Measurements from ENCODE around the gene CEBPE. TPM values are rescaled to one million over a fixed set of nuclear protein-coding genes. Genes with fewer than 3 reads are reported as not detected.

Gene CEBPE
- total and polyA plus RNA-seq, 2 donors: 0.87 to 2.5 TPM

DNA sequence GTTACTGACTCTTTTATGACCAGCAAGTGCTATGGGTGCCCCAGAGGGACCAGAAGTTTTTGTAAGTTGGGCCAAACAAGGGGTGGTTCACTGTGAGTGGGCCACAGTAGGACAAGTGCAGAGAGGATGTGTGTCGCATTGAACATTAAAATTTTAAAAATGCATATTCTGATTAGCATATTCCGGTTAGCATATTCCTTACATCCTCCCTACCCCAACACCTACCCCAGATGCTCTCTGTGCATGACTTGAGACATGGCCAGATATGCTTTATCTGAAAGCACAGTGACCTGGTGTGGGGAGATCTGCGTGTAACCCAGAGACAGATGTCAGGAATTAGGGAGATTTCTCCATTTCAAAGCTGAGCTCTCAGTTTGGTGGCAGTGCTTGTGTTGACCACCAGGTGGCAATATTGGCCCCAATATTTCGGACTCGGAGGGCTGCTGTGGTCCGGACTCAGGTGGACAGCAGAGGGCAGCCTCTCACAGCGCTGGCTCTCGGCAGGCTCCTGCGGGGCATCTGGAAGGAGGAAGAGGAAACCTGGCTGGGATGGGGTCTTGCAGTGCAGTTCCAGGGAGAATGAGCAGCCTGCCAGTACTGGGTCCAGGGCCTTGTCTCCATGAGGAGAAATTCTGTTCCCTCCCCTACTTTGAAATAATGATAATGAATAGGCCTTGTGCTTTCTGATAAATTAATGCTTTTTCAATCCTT is 1.6 kb upstream of the CEBPE start:
- Histone ChIP-seq H3K9me3 (ENCODE audit: control insufficient read depth in 2 of 2, insufficient read depth in 1 of 2, low read length in 1 of 2) (no peaks in the 10 kb centered on the region), H3K4me3 (ENCODE audit: low read length in 2 of 2) (no peak overlapping the region), H3K4me1 (ENCODE audit: control insufficient read depth in 2 of 2, insufficient read depth in 2 of 2, low read length in 2 of 2) (peaks cover 9 to 38% of the 10 kb centered on the region in 2 donors), H3K36me3 (ENCODE audit: control insufficient read depth in 2 of 2, insufficient read depth in 2 of 2, low read length in 1 of 2) (no peaks in the 10 kb centered on the region), H3K27ac (ENCODE audit: low read depth in 1 of 2, low read length in 1 of 2) (peak overlapping the region; percentile 84 to 94), H3K27me3 (ENCODE audit: control insufficient read depth in 2 of 2, insufficient read depth in 1 of 2, low read length in 1 of 2) (peaks cover 0 to 1% of the 10 kb centered on the region in 2 donors)
- WGBS: 21% methylated on average over 9 of the region's 9 CpGs
- DNase-seq (ENCODE audit: low read depth in 6 of 9, low spot score in 9 of 9): peak in 8 of 9 donors; percentile 44 to 87 (median 74)

GRCh38 chr14:23119363-23120327 is 590 bp upstream of the CEBPE start:
- Histone ChIP-seq H3K27me3 (ENCODE audit: control insufficient read depth in 2 of 2, insufficient read depth in 1 of 2, low read length in 1 of 2) (peaks cover 0 to 3% of the 10 kb centered on the region in 2 donors), H3K36me3 (ENCODE audit: control insufficient read depth in 2 of 2, insufficient read depth in 2 of 2, low read length in 1 of 2) (no peaks in the 10 kb centered on the region), H3K9me3 (ENCODE audit: control insufficient read depth in 2 of 2, insufficient read depth in 1 of 2, low read length in 1 of 2) (no peaks in the 10 kb centered on the region), H3K4me1 (ENCODE audit: control insufficient read depth in 2 of 2, insufficient read depth in 2 of 2, low read length in 2 of 2) (peaks cover 9 to 38% of the 10 kb centered on the region in 2 donors), H3K4me3 (ENCODE audit: low read length in 2 of 2) (peak overlapping the region in 1 of 2 donors; percentile 15), H3K27ac (ENCODE audit: low read depth in 1 of 2, low read length in 1 of 2) (peak overlapping the region; percentile 84 to 94)
- DNase-seq (ENCODE audit: low read depth in 6 of 9, low spot score in 9 of 9): peak in 8 of 9 donors; percentile 33 to 85 (median 58)
- 54% methylated on average over 16 of the region's 16 CpGs for WGBS

DNA sequence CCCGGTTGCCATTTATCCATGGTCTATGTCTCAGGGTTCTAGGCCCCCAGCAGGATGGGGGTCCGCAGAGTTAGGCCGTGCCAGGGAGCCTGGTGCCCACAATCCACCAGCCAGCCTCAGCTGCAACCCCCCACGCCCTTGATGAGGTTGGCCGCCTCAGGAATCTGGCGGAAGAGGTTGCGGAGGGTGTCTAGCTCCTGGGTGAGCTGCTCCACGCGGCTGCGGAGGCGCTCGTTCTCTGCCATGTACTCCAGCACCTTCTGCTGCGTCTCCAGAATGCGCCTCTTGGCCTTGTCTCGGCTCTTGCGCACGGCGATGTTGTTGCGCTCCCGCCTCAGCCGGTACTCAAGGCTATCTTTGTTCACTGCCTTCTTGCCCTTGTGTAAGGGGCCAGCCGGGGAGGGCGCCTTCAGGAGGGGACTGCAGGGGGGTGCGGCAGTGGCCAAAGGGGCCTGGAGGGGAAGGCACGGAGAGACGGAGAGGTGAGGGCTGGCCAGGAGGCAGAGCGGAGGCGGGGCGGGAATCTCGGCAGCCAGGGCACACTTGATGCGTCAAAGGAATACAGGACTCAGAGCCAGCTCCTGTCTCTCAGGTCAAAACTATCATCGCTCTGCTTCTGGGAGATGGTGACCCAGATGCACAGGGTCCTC is 1.6 kb downstream of the CEBPE start:
- H3K27ac ChIP-seq (ENCODE audit: low read depth in 1 of 2, low read length in 1 of 2): no peak overlapping the region
- H3K4me3 ChIP-seq (ENCODE audit: low read length in 2 of 2): no peak overlapping the region
- H3K9me3 ChIP-seq (ENCODE audit: control insufficient read depth in 2 of 2, insufficient read depth in 1 of 2, low read length in 1 of 2): no peaks in the 10 kb centered on the region
- H3K4me1 ChIP-seq (ENCODE audit: control insufficient read depth in 2 of 2, insufficient read depth in 2 of 2, low read length in 2 of 2): peaks cover 9 to 38% of the 10 kb centered on the region in 2 donors
- peaks cover 0 to 19% of the 10 kb centered on the region in 2 donors for H3K27me3 ChIP-seq (ENCODE audit: control insufficient read depth in 2 of 2, insufficient read depth in 1 of 2, low read length in 1 of 2)
- H3K36me3 ChIP-seq (ENCODE audit: control insufficient read depth in 2 of 2, insufficient read depth in 2 of 2, low read length in 1 of 2): no peaks in the 10 kb centered on the region
- no peak for DNase-seq (ENCODE audit: low read depth in 6 of 9, low spot score in 9 of 9)
- WGBS: 97% methylated on average over 32 of the region's 32 CpGs

DNA sequence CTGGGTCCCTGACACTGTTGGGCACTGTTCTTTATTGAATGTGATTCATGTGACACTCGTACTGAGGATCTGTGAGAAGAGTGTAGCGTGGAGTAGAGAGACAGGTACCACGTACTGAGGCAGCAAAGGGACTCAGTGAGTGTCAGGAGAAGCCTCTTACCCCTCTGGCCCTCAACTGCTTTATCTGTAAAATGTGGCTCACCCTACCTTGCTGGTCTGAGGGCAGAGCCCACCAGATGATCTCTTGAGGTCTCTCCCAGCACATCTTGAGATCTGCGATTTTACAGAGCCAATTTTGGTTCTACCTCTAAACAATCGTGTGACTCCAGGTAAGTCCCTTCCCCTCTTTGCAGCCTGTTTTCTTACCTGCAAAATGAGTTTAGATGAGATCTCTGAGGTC is 3.1 kb downstream of the CEBPE start:
- peaks cover under 1 to 34% of the 10 kb centered on the region in 2 donors for H3K27me3 ChIP-seq (ENCODE audit: control insufficient read depth in 2 of 2, insufficient read depth in 1 of 2, low read length in 1 of 2)
- WGBS: 97% methylated on average over 5 of the region's 5 CpGs
- no peak overlapping the region for H3K27ac ChIP-seq (ENCODE audit: low read depth in 1 of 2, low read length in 1 of 2)
- peaks cover 9 to 30% of the 10 kb centered on the region in 2 donors for H3K4me1 ChIP-seq (ENCODE audit: control insufficient read depth in 2 of 2, insufficient read depth in 2 of 2, low read length in 2 of 2)
- no peaks in the 10 kb centered on the region for H3K9me3 ChIP-seq (ENCODE audit: control insufficient read depth in 2 of 2, insufficient read depth in 1 of 2, low read length in 1 of 2)
- no peaks in the 10 kb centered on the region for H3K36me3 ChIP-seq (ENCODE audit: control insufficient read depth in 2 of 2, insufficient read depth in 2 of 2, low read length in 1 of 2)
- DNase-seq (ENCODE audit: low read depth in 6 of 9, low spot score in 9 of 9): no peak
- no peak overlapping the region for H3K4me3 ChIP-seq (ENCODE audit: low read length in 2 of 2)

GRCh38 chr14:23115039-23115731 is 3.9 kb downstream of the CEBPE start:
- 92% methylated on average over 10 of the region's 10 CpGs for WGBS
- no peak for DNase-seq (ENCODE audit: low read depth in 6 of 9, low spot score in 9 of 9)
- peaks cover 6 to 23% of the 10 kb centered on the region in 2 donors for H3K4me1 ChIP-seq (ENCODE audit: control insufficient read depth in 2 of 2, insufficient read depth in 2 of 2, low read length in 2 of 2)

GRCh38 chr14:23114669-23115038 is 4.4 kb downstream of the CEBPE start:
- WGBS: 88% methylated on average over 4 of the region's 4 CpGs
- no peaks in the 10 kb centered on the region for H3K9me3 ChIP-seq (ENCODE audit: control insufficient read depth in 2 of 2, insufficient read depth in 1 of 2, low read length in 1 of 2)
- H3K4me1 ChIP-seq (ENCODE audit: control insufficient read depth in 2 of 2, insufficient read depth in 2 of 2, low read length in 2 of 2): peaks cover 1 to 18% of the 10 kb centered on the region in 2 donors
- peaks cover 3 to 42% of the 10 kb centered on the region in 2 donors for H3K27me3 ChIP-seq (ENCODE audit: control insufficient read depth in 2 of 2, insufficient read depth in 1 of 2, low read length in 1 of 2)
- H3K4me3 ChIP-seq (ENCODE audit: low read length in 2 of 2): no peak overlapping the region
- H3K36me3 ChIP-seq (ENCODE audit: control insufficient read depth in 2 of 2, insufficient read depth in 2 of 2, low read length in 1 of 2): no peaks in the 10 kb centered on the region
- DNase-seq (ENCODE audit: low read depth in 6 of 9, low spot score in 9 of 9): no peak
- H3K27ac ChIP-seq (ENCODE audit: low read depth in 1 of 2, low read length in 1 of 2): no peak overlapping the region

More at GRCh38 chr14:23115039-23115731, 3.9 kb downstream of the CEBPE start:
- Histone ChIP-seq H3K36me3 (ENCODE audit: control insufficient read depth in 2 of 2, insufficient read depth in 2 of 2, low read length in 1 of 2) (no peaks in the 10 kb centered on the region), H3K27me3 (ENCODE audit: control insufficient read depth in 2 of 2, insufficient read depth in 1 of 2, low read length in 1 of 2) (peaks cover 3 to 39% of the 10 kb centered on the region in 2 donors), H3K9me3 (ENCODE audit: control insufficient read depth in 2 of 2, insufficient read depth in 1 of 2, low read length in 1 of 2) (no peaks in the 10 kb centered on the region), H3K27ac (ENCODE audit: low read depth in 1 of 2, low read length in 1 of 2) (no peak overlapping the region), H3K4me3 (ENCODE audit: low read length in 2 of 2) (no peak overlapping the region)

GRCh38 chr14:23114120-23114458 is 5.0 kb downstream of the CEBPE start:
- no peaks in the 10 kb centered on the region for H3K36me3 ChIP-seq (ENCODE audit: control insufficient read depth in 2 of 2, insufficient read depth in 2 of 2, low read length in 1 of 2)
- 93% methylated on average over 5 of the region's 5 CpGs for WGBS

GRCh38 chr14:23113431-23114119 is 5.5 kb downstream of the CEBPE start:
- 88% methylated on average over 10 of the region's 10 CpGs for WGBS
- Histone ChIP-seq H3K36me3 (ENCODE audit: control insufficient read depth in 2 of 2, insufficient read depth in 2 of 2, low read length in 1 of 2) (no peaks in the 10 kb centered on the region), H3K27ac (ENCODE audit: low read depth in 1 of 2, low read length in 1 of 2) (no peak overlapping the region), H3K4me3 (ENCODE audit: low read length in 2 of 2) (no peak overlapping the region), H3K27me3 (ENCODE audit: control insufficient read depth in 2 of 2, insufficient read depth in 1 of 2, low read length in 1 of 2) (peaks cover 3 to 42% of the 10 kb centered on the region in 2 donors), H3K9me3 (ENCODE audit: control insufficient read depth in 2 of 2, insufficient read depth in 1 of 2, low read length in 1 of 2) (peaks cover 0 to 3% of the 10 kb centered on the region in 2 donors), H3K4me1 (ENCODE audit: control insufficient read depth in 2 of 2, insufficient read depth in 2 of 2, low read length in 2 of 2) (peaks cover 0 to 7% of the 10 kb centered on the region in 2 donors)
- DNase-seq (ENCODE audit: low read depth in 6 of 9, low spot score in 9 of 9): no peak

More at GRCh38 chr14:23114120-23114458, 5.0 kb downstream of the CEBPE start:
- H3K9me3 ChIP-seq (ENCODE audit: control insufficient read depth in 2 of 2, insufficient read depth in 1 of 2, low read length in 1 of 2): peaks cover 0 to under 1% of the 10 kb centered on the region in 2 donors
- H3K27me3 ChIP-seq (ENCODE audit: control insufficient read depth in 2 of 2, insufficient read depth in 1 of 2, low read length in 1 of 2): peaks cover 3 to 42% of the 10 kb centered on the region in 2 donors
- H3K4me1 ChIP-seq (ENCODE audit: control insufficient read depth in 2 of 2, insufficient read depth in 2 of 2, low read length in 2 of 2): peaks cover 0 to 12% of the 10 kb centered on the region in 2 donors
- no peak overlapping the region for H3K4me3 ChIP-seq (ENCODE audit: low read length in 2 of 2)
- DNase-seq (ENCODE audit: low read depth in 6 of 9, low spot score in 9 of 9): no peak
- H3K27ac ChIP-seq (ENCODE audit: low read depth in 1 of 2, low read length in 1 of 2): no peak overlapping the region
